Activated naive CD4-positive, alpha-beta T cell treated with anti-CD3 and anti-CD28 coated beads, Interleukin-2, amount 50 U/mL, for 16 hours (primary cell): ENCODE data around the gene NYNRIN.

ENCODE experiments used
- DNase-seq: peaks from one replicate; pipeline ENCODE4 v3.0.0-alpha.2; 2020

The NYNRIN gene

DNA sequence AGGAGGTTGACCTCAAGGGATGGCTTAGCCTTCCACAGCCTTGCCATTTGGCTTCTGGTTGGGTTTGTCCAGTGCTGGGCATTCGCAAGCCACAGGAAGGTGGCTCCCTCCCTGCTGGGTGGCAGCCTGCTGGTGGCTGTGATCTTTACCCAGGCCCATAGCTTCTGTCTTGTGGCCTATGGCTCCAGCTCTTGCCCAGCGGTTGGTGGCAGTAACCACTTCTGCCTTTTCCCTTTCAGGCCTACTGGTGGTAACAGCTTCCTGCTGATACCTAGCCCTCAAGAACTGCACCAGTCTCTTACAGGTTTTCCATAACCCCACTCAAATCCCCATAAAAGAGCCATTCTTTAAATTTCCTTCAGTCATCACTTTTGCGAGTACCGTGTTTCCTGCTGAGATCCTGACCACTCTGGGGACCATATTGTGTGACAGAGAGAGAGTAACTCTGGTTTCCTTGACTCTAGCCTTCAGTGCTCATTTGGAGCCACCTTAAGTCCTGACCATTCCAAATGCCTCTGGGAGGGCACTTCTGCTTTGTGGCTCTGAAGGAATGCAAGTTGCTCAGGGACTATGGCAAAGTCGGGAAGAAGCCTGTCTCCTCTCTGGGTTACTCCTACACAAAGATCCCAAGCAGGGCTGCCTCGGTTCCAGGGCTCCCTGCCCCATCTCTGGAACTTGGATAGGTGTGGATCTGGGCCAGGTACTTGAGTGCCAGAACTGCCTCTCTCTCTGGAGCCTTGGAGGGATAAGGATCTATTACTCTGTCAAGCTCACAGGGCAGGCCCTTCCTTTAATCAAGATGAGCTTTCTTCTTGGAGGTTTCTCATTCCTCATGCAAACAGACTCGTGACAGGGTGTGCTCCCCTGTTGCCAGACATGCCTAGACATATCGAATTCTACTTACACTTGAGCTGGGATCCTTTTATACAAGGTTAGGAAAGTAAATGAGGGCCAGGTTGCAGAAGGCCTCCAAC, 2.9 kb upstream of the NYNRIN start:
- DNase-seq, result no peak

DNA sequence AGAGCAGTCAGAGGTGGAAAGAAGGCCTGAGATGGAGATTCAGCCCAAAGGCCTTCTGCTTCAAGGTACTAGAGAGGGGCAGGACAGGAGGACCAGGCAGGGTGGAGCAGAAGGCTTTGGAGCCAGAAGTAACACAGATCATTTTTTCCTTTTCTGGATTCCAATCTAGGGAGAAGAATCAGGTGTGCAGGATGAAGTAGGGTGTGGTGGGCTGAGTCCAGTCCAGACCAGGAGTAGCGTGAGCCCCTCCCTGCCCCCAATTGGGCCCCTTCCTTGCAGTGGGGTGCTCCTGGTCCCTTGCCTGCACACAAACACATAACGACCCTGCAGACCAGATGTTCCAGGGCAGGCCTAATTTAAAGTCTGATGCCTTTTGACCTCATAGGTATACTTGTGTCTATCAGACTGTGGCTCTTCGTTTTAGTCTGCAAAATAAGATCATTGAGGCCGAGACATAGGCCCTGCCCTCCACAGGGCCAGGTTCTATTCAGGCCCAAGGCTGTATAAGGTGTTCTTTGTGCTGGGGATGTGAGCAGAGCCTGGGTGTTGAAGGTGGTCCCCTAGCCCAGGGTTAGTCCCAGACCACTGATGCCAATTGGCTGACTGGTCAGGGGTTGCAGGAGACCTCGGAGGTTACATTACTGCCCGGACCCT, 1.0 kb upstream of the NYNRIN start:
- no peak for DNase-seq

DNA sequence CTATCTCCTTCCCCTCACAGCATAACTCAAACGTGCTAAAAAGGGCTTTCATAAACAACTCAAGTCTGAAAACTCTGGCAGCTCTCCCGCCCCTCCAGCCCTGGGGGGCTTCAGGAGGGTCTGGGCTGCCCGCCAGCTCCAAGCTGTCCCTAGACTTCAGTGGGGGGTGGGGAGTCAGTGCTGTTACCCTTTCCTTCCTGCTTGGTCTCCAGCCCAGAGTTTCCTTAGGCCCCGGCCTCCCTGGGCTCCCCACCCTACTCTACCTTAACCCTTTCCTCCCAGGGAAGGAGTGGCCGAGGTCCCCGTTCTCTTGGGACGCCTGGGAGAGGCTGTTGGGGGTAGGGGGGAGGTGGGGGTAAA, 530 bp upstream of the NYNRIN start:
- no peak for DNase-seq

DNA sequence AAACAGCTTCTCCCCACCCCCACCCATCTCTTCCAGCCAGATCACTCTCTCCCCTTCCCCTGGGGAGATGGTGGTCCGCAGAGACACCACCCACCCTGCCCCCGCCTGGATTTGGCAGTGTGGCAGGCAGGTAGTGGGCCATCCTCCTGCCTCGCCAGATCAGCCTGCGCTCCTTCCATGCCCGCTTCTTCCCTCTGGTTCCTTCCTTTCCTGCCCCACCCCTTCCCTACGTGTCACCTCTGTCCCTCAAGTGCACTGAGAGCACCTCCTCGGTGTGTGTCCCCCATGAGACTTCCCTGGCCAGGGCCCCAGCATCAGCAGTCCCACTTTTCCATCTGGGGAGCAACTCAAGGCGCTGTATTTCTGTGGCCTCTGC, 632 bp downstream of the NYNRIN start:
- no peak for DNase-seq

DNA sequence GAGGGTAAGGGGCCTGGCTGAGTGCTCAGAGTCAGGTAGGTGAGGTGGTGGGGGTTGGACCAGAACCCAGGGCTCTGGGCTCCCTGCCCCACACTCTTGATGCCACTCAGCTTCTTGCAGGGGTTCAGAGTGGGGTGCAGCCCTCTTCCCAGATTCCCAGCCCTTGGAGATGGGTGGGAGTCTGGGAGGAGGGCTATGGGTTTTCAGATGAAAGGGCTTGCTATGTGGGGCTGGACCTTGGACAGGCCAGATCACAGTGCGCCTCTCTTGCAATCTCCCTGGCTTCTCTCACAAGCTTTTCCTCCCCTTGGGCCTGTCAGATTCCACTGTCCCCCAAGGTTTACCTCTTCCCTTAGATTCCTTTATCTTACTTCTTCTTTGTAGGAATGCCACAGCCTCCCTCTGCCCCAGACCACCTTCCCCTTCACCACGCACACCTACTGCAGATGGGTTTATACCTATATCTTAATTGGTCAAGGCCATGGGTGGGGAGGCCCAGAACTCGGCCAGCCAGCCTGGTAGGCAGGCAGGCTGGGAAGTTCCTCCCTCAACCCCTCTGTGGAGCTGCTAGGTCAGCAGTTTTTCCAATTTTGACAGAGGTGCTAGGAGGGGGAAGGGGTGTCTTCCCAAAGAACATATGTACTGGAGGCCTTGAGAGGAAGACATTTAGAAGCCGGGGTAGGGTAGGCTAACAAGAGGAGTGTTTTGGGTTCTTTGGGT, 1.4 kb downstream of the NYNRIN start:
- no peak for DNase-seq

DNA sequence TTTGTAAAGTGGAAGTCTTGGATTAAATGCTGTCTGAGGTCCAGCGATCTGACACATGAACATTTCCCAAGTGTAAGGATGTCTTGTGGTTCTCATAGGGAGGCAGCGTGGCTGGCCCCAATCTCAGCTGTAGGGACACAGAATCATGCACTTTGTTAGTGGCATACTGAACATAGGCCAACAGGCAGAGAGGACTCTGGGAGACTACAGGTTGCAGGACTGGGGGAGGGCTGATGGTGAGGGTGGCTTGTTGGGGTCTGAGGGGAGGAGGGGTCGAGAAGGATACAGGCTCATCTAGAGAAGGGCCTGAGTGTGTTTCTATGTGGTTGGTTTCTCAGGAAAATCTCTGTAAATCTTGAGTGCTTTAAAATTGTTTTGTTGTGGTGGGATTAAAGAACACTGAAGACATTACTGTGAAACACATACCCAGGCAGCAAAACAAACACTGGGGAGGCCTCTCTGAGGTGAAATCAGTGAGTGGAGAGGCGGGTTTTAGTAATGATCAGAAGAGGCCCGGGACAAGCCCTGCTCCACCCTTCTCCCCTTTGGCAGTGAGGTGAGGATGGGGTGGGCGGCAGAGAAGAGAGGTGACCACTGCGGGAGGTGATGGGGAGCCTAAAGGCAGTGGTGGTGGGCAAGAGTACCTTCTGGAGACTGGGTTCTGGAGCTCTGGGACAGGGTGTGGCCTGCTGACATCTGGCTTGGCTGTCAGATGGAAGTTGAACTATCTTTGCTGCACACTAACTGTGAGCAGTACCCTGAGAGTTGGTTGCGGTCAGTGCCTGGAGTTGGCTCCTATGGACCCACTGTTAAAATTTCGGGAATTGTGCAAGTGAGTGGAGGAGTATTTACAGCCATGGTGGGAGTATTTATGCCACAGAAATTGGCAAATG, 3.3 kb downstream of the NYNRIN start:
- DNase-seq, result no peak

DNA sequence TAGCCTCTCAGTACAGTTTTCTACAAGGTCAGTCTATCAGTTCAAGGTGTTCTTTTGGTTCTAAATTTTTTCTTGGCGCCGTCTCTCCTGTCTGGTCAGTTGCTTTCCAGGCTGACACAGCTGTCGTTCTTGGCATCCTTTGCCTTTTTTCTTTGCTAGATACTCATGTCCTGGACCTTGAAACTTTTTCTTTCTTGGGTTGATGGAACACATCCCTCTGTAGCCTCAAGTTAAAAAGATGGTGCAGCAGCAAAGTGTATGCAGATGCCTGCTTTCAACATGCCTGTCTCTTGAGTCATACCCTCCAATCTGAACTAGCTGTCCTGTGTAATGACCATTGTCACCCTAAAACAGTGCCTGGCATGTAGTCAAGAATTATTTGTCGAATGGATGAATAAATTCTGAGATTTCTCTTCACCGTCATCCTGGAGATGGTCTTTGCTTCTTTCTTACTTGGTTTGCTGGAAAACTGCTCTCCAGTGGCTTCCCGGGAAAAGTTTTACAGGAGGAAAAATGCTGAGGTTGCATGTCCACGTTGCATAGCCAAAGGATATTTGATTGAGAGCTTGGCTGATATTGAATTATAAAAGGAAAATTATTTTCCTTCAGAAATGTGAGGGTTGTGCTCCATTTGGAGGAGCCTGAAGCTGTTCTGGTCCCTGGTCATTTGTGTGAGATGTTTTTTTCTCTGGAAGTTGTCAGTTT, 4.6 kb downstream of the NYNRIN start:
- no peak for DNase-seq

DNA sequence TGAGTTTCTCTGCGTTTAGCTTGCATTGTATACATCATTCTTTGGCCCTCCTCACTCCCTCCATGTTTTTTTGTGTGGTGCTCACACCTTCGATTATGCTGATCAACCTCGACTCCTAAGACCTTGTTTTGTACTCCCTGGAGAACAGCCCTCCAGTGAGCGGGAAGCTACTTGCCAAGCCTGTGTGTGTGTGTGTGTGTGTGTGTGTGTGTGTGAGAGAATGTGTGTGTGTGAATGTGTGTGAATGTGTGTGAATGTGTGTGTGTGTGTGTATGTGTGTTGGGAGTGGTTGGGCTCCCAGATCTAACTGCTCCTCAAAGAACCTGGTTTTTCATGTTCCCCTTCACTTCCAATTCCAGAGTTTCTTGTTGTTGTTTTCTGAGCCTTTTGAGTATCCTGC, 6.0 kb downstream of the NYNRIN start:
- no peak for DNase-seq

DNA sequence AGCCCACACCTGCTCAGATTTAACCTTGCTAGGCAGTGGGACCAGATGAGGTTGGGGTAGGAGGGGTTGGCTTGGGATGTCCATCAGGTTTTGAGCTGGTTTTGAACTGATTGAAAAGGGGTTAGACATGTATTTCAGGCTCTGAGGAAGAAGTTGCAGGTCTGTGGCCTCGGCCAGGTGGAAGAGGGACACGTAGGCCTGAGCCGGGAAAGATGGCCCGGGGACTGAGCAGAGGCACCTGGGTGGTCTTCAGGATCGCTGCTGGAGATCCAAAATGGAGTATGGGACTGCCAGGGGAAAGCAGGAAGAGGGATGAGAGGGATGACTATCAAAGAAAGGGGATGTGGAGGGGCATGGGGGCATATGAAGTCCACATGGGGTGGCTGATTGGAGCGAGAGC, 7.6 kb downstream of the NYNRIN start:
- DNase-seq, result no peak

DNA sequence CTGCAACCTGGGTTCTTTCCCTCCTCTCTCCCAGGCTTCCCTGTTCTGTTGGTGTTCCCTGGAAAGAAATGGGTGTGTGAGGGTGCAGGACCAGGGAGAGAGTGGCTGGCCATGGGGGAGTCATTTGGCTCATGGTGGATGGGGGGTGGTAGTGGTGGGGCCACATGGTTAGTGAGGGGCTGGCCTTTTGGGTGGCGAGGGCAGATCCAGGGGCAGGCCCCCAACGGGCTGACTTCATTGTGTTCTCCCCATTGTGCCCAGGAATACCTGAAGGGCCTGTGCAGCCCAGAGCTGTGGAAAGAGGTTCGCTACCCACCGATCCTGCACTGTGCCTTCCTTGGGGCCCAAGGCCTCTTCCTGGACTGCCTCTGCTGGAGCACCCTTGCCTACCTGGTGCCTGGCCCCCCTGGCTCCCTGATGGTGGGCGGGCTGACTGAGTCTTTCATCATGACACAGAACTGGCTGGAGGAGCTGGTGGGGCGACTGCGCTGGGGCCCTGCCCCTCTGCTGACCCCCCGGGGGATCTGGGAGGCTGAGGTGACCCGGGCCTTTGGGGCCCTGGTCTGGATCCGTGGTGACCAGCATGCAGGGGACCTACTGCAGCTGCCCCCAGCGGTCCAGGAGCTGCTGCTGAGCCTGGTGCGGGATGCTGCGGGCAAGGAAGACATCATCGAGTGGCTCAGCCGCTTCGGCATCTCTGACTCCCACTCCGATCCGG, 9.0 kb downstream of the NYNRIN start:
- no peak for DNase-seq

DNA sequence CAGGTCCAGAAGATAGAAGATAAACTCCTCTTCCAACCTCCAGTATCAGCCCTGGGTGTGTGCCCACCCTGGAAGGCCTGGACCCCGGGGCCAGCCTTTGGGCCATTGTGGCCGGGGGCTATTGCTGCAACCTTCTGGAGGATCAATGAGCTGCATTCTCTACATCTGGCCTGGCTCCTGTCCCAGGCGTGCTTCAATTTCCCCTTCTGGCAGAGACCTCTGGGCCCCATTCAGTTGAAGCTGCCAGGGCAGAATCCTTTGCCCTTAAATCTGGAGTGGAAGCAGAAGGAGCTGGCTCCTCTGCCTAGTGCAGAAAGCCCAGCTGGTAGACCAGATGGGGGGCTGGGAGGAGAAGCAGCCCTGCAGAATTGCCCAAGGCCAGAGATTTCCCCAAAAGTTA, 10.0 kb downstream of the NYNRIN start:
- no peak for DNase-seq

DNA sequence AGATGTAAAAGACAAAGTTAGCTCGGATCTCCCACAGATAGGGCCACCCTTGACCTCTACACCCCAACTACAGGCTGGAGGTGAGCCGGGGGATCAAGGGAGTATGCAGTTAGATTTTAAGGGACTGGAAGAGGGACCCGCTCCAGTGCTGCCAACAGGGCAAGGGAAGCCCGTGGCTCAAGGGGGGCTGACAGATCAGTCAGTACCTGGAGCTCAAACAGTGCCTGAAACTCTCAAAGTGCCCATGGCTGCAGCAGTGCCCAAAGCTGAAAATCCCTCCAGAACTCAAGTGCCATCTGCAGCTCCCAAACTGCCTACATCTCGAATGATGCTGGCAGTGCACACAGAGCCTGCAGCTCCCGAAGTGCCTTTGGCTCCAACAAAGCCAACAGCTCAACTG, 10.4 kb downstream of the NYNRIN start:
- DNase-seq, result no peak

DNA sequence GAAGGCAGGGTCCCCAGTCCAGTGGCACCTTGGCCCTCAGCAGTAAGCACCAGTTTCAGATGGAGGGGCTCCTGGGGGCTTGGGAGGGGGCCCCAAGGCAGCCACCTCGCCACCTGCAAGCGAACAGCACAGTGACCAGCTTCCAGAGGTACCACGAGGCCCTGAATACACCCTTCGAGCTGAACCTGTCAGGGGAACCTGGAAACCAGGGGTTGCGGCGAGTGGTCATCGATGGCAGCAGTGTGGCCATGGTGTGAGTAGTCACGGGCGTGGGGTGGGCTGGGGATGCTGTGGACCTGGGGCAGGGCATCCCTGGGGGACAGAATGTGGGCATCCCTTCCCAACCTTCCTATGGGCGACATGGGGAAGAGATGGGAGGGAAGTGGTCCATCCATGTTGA, 11.2 kb downstream of the NYNRIN start:
- DNase-seq, result no peak

DNA sequence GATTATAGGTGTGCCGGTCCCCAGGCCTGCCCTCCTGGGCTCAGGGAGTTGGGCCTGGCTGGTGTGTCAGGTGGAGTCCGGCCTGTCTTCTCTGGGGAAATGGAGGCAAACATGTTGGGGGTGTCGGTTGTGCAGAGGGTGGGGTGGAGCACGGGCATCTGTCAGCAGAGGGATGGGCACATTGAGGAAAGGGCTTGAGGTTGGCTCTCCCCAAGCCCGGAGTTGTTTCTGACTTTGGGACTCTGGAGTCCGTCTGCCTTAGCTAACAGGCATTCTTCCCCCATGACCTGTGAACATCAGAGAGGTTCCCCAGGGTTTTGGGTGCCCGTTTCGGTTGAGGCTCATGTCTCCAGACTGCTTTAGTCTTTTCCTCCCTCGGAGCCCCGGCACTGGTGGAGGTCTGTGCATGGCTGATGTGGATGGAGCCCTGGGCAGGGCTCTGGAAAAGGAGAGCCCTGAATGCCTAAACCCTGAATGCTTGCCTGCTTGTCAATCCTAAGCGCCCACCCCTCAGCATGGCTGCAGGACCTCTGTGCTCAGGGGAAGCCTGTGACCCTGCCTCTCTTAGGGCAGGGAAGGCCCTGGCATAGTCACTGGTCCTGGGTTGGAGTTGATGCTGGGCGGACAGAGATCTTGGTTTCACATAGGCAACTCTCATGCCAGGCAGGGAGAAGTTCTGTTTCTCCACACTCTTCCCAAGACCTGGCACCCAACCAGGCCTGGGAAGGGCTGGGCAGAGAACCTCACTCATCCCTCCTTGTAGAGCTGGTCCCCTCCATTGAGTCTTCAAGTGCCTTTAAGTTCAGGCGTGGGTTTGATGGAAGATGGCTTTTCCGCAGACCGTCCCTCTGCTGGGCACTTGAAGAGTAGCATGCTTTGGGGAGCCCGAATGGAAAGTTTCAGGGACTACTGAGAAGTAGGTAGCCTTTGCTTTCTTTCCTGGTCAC, 12.9 kb downstream of the NYNRIN start:
- no peak for DNase-seq

DNA sequence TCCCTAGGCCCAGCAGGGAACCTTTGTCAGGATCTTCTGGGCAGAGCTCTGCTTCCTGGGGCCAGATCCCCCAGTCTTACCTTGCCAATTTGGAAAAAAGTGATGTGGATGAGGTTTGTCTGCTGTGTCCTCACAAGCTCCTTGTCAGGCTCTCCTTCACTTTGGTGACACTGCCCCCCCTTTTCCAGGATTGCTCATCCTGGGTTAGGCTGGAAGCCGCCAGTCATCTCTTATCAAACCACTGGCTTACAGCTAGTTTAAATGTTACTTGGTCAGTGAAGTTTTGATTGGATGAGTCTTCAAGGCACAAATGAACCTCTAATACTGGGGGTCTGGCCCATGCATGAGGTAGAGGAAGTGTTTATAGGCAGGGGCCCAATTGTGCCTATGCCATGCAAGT, 15.3 kb downstream of the NYNRIN start:
- no peak for DNase-seq

DNA sequence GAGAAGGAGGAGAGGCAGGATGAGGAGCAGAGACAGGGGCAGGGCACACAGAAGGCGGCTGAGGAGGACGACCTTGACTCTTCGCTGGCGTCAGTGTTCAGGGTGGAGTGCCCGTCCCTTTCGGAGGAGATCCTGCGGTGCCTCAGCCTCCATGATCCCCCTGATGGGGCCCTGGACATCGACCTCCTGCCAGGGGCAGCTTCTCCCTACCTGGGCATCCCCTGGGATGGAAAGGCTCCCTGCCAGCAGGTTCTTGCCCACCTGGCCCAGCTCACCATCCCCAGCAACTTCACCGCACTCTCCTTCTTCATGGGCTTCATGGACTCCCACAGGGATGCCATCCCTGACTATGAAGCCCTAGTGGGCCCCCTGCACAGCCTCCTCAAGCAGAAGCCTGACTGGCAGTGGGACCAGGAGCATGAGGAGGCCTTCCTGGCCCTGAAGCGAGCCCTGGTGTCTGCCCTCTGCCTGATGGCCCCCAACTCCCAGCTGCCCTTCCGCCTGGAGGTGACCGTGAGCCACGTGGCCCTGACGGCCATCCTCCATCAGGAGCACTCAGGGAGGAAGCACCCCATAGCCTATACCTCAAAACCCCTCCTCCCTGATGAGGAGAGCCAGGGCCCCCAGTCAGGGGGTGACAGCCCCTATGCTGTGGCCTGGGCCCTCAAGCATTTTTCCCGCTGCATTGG, 16.1 kb downstream of the NYNRIN start:
- DNase-seq, result no peak

DNA sequence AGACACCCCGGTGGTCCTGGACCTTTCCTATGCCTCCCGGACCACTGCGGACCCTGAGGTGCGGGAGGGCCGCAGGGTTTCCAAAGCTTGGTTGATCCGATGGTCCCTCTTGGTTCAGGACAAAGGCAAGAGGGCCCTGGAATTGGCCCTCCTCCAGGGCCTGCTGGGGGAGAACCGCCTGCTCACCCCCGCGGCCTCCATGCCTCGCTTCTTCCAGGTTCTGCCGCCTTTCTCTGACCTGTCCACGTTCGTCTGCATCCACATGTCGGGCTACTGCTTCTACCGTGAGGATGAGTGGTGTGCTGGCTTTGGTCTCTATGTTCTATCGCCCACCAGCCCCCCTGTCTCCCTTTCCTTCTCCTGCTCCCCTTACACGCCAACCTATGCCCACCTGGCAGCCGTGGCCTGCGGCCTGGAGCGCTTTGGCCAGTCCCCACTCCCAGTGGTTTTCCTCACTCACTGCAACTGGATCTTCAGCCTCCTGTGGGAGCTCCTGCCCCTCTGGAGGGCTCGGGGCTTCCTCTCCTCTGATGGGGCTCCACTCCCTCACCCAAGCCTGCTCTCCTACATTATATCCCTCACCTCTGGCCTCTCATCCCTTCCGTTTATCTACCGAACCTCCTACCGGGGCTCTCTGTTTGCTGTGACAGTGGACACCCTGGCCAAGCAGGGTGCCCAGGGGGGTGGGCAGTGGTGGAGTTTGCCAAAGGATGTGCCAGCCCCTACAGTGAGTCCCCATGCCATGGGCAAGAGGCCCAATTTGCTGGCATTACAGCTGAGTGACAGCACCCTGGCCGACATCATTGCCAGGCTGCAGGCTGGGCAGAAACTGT, 16.8 kb downstream of the NYNRIN start:
- no peak for DNase-seq

DNA sequence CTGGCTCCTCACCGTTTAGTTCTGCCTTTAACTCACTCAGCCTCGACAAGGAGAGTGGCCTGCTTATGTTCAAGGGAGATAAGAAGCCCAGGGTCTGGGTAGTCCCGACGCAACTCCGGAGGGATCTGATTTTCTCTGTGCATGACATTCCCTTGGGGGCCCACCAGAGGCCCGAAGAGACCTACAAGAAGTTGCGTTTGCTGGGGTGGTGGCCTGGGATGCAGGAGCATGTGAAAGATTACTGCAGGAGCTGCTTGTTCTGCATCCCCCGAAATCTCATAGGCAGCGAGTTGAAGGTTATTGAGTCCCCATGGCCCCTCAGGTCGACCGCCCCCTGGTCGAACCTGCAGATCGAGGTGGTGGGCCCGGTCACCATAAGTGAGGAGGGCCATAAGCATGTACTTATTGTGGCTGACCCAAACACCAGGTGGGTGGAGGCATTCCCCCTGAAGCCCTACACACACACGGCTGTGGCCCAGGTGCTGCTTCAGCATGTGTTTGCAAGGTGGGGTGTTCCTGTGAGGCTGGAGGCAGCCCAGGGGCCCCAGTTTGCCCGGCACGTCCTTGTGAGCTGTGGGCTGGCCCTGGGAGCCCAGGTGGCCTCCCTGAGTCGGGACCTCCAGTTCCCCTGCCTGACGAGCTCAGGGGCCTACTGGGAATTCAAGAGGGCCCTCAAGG, 17.6 kb downstream of the NYNRIN start:
- no peak for DNase-seq
